ENCODE data around the gene ERGIC2. TPM values are rescaled to one million over a fixed set of nuclear protein-coding genes. Genes with fewer than 3 reads are reported as not detected.

The ERGIC2 gene
- total and polyA plus RNA-seq, 2 of the 13 experiments (the other 11 are each of a cell fraction or from before 2014, with no cell fraction given), result 32.6 to 73.5 TPM

DNA sequence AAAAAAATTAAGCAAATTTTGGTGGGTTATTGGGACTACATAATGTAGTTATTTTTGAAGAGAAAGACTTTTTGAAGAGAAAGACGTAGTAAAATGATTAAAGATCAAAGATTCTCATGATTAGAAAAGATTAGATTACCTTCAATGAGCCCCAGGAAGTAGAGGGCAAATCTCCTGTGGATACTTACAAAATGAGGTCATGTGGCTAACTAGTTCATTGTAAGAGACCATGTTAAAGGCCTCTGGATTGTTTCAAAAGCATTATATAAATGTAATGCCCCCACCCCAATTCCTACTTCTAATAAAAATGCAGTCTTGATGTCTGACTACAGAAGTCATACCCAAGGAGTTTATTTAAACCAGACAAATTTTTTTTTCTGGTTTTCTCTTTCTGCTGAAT, 93.3 kb downstream of the ERGIC2 start:
- Histone ChIP-seq H3K27me3 (ENCODE audit: control insufficient read depth in 1 of 2, insufficient read depth in 2 of 2, low read length in 2 of 2) (no peaks in the 10 kb centered on the region), H3K27ac (ENCODE audit: extremely low read length, insufficient read depth, low read length) (no peak overlapping the region), H3K4me1 (ENCODE audit: insufficient read depth, low read length) (no peaks in the 10 kb centered on the region), H2AFZ (ENCODE audit: low read length) (no peak overlapping the region), H3K4me2 (ENCODE audit: low read depth, low read length) (no peak overlapping the region), H3K9ac (ENCODE audit: insufficient read depth, low read depth, low read length) (no peak overlapping the region), H3K9me3 (ENCODE audit: low read length) (no peaks in the 10 kb centered on the region), H3K4me3 (replicated peaks in 1 of 3; ENCODE audit: insufficient read depth in 1 of 3, low read depth in 2 of 3, low read length in 3 of 3) (no peak overlapping the region), H3K36me3 (replicated peaks in 1 of 2; ENCODE audit: control insufficient read depth in 1 of 2, insufficient read depth in 2 of 2, low read length in 2 of 2) (no peaks in the 10 kb centered on the region), H4K20me1 (ENCODE audit: insufficient read depth, low read length) (no peaks in the 10 kb centered on the region), H3K79me2 (ENCODE audit: insufficient read depth, low read length) (no peaks in the 10 kb centered on the region)
- TF ChIP-seq NONO (IDR thresholded peaks at IDR 0.05) (no peak), NONO (CRISPR knock-in tag; conservative IDR thresholded peaks at IDR 0.05) (no peak), ZNF703 (CRISPR knock-in tag; IDR thresholded peaks at IDR 0.05; ENCODE audit: borderline replicate concordance) (no peak), ASH2L (IDR thresholded peaks at IDR 0.05; ENCODE audit: insufficient read length, low read depth, low read length) (no peak), HDAC6 (IDR thresholded peaks at IDR 0.05; ENCODE audit: low read depth, low read length) (no peak), HCFC1 (IDR thresholded peaks at IDR 0.05; ENCODE audit: low read depth, low read length) (no peak)
- TF ChIP-seq, protein P1, sequence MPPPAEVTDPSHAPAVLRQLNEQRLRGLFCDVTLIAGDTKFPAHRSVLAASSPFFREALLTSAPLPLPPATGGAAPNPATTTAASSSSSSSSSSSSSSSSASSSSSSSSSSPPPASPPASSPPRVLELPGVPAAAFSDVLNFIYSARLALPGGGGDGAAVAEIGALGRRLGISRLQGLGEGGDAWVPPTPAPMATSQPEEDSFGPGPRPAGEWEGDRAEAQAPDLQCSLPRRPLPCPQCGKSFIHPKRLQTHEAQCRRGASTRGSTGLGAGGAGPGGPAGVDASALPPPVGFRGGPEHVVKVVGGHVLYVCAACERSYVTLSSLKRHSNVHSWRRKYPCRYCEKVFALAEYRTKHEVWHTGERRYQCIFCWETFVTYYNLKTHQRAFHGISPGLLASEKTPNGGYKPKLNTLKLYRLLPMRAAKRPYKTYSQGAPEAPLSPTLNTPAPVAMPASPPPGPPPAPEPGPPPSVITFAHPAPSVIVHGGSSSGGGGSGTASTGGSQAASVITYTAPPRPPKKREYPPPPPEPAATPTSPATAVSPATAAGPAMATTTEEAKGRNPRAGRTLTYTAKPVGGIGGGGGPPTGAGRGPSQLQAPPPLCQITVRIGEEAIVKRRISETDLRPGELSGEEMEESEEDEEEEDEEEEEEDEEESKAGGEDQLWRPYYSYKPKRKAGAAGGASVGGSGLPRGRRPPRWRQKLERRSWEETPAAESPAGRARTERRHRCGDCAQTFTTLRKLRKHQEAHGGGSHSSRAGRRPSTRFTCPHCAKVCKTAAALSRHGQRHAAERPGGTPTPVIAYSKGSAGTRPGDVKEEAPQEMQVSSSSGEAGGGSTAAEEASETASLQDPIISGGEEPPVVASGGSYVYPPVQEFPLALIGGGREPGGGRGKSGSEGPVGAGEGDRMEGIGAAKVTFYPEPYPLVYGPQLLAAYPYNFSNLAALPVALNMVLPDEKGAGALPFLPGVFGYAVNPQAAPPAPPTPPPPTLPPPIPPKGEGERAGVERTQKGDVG (CRISPR knock-in tag; IDR thresholded peaks at IDR 0.05; ENCODE audit: borderline replicate concordance), result no peak
- TF ChIP-seq, protein P2, sequence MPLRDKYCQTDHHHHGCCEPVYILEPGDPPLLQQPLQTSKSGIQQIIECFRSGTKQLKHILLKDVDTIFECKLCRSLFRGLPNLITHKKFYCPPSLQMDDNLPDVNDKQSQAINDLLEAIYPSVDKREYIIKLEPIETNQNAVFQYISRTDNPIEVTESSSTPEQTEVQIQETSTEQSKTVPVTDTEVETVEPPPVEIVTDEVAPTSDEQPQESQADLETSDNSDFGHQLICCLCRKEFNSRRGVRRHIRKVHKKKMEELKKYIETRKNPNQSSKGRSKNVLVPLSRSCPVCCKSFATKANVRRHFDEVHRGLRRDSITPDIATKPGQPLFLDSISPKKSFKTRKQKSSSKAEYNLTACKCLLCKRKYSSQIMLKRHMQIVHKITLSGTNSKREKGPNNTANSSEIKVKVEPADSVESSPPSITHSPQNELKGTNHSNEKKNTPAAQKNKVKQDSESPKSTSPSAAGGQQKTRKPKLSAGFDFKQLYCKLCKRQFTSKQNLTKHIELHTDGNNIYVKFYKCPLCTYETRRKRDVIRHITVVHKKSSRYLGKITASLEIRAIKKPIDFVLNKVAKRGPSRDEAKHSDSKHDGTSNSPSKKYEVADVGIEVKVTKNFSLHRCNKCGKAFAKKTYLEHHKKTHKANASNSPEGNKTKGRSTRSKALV (CRISPR knock-in tag; IDR thresholded peaks at IDR 0.05), result no peak
- TF ChIP-seq, protein P3, sequence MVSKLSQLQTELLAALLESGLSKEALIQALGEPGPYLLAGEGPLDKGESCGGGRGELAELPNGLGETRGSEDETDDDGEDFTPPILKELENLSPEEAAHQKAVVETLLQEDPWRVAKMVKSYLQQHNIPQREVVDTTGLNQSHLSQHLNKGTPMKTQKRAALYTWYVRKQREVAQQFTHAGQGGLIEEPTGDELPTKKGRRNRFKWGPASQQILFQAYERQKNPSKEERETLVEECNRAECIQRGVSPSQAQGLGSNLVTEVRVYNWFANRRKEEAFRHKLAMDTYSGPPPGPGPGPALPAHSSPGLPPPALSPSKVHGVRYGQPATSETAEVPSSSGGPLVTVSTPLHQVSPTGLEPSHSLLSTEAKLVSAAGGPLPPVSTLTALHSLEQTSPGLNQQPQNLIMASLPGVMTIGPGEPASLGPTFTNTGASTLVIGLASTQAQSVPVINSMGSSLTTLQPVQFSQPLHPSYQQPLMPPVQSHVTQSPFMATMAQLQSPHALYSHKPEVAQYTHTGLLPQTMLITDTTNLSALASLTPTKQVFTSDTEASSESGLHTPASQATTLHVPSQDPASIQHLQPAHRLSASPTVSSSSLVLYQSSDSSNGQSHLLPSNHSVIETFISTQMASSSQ (IDR thresholded peaks at IDR 0.05; ENCODE audit: low read depth), result no peak
- TF ChIP-seq, protein P3 (CRISPR knock-in tag; IDR thresholded peaks at IDR 0.05; ENCODE audit: borderline replicate concordance), result no peak
- TF ChIP-seq, protein P4, sequence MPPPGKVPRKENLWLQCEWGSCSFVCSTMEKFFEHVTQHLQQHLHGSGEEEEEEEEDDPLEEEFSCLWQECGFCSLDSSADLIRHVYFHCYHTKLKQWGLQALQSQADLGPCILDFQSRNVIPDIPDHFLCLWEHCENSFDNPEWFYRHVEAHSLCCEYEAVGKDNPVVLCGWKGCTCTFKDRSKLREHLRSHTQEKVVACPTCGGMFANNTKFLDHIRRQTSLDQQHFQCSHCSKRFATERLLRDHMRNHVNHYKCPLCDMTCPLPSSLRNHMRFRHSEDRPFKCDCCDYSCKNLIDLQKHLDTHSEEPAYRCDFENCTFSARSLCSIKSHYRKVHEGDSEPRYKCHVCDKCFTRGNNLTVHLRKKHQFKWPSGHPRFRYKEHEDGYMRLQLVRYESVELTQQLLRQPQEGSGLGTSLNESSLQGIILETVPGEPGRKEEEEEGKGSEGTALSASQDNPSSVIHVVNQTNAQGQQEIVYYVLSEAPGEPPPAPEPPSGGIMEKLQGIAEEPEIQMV (CRISPR knock-in tag; IDR thresholded peaks at IDR 0.05; ENCODE audit: low read depth), result no peak
- WGBS (ENCODE audit: low lambda C conversion rate), result 33% methylated on average over 1 of the region's 1 CpG
- ChIA-PET POLR2A (no interaction called here), CTCF (ENCODE audit: low intra/inter-chr PET ratio, low total read pairs) (no interaction called here)
- DNase-seq (ENCODE audit: low spot score) (no peak), FAIRE-seq (no peak), ATAC-seq (no peak)
- in situ Hi-C loops (cut with HindIII; ENCODE audit: extremely low pct_ligation_motif_present, low pct_unique_long_range_greater_than_20kb) (no loop called here), intact Hi-C loops (cut with micrococcal nuclease; ENCODE audit: unreplicated experiment) (no loop called here)
- BruUV-seq (replicated peaks), result no TSS peak

Data from HepG2 (cell line).